Retina (tissue), 1 donor: ENCODE data around the gene MARCHF10.
A peak's percentile ranks its signal among the peaks of the same experiment; 100 is the strongest.

Experiments
- DNase-seq: peaks from one replicate; pipeline ENCODE4 v3.0.0-alpha.2; 2016

The MARCHF10 gene

GRCh38 chr17:62674363-62674739 lies 133.8 kb downstream of the MARCHF10 start:
- no peak for DNase-seq

- DNase-seq: no peak
Observed at GRCh38 chr17:62673614-62674362, 134.3 kb downstream of the MARCHF10 start.

GRCh38 chr17:62672957-62673356 lies 135.2 kb downstream of the MARCHF10 start:
- DNase-seq: no peak

GRCh38 chr17:62671553-62671952 lies 136.6 kb downstream of the MARCHF10 start:
- no peak for DNase-seq

GRCh38 chr17:62670202-62670821 lies 137.8 kb downstream of the MARCHF10 start:
- peak; percentile 80 for DNase-seq

GRCh38 chr17:62668091-62668804 lies 139.9 kb downstream of the MARCHF10 start:
- DNase-seq: no peak

- no peak for DNase-seq
Observed at GRCh38 chr17:62666801-62667591, 141.1 kb downstream of the MARCHF10 start.

- no peak for DNase-seq
Observed at GRCh38 chr17:62666061-62666800, 141.9 kb downstream of the MARCHF10 start.

GRCh38 chr17:62665599-62665998 lies 142.5 kb downstream of the MARCHF10 start:
- no peak for DNase-seq

- DNase-seq: no peak
Observed at GRCh38 chr17:62664336-62665120, 143.6 kb downstream of the MARCHF10 start.

GRCh38 chr17:62663304-62663703 lies 144.8 kb downstream of the MARCHF10 start:
- no peak for DNase-seq

- no peak for DNase-seq
Observed at GRCh38 chr17:62662855-62663254, 145.3 kb downstream of the MARCHF10 start.

GRCh38 chr17:62661337-62661736 lies 146.8 kb downstream of the MARCHF10 start:
- DNase-seq: no peak

- no peak for DNase-seq
Observed at GRCh38 chr17:62660629-62661118, 147.4 kb downstream of the MARCHF10 start.

- no peak for DNase-seq
Observed at GRCh38 chr17:62658136-62658920, 149.8 kb downstream of the MARCHF10 start.

GRCh38 chr17:62657690-62658089 lies 150.4 kb downstream of the MARCHF10 start:
- peak; percentile 34 for DNase-seq

- DNase-seq: no peak
Observed at GRCh38 chr17:62657145-62657665, 150.9 kb downstream of the MARCHF10 start.

- no peak for DNase-seq
Observed at GRCh38 chr17:62656446-62656845, 151.7 kb downstream of the MARCHF10 start.

GRCh38 chr17:62655656-62656055 lies 152.5 kb downstream of the MARCHF10 start:
- no peak for DNase-seq
